Cerebellar nuclear complex (tissue), 1 donor: Measurements from ENCODE around the gene AP2A1.

Source experiments
- DNase-seq, 2 experiments: peaks; one replicate each; lab custom pipeline; 2025; lab: John Stamatoyannopoulos, UW

Gene AP2A1

GRCh38 chr19:49838885-49839588 lies 72.2 kb downstream of the AP2A1 start:
- no peak for DNase-seq

- DNase-seq: no peak
Observed at GRCh38 chr19:49839713-49840112, 72.9 kb downstream of the AP2A1 start.

GRCh38 chr19:49840321-49840720 lies 73.5 kb downstream of the AP2A1 start:
- no peak for DNase-seq

- no peak for DNase-seq
Observed at GRCh38 chr19:49840736-49841249, 74.0 kb downstream of the AP2A1 start.

GRCh38 chr19:49843265-49843664 lies 76.5 kb downstream of the AP2A1 start:
- no peak for DNase-seq

- no peak for DNase-seq
Observed at GRCh38 chr19:49844138-49845095, 77.6 kb downstream of the AP2A1 start.

GRCh38 chr19:49845414-49845813 lies 78.6 kb downstream of the AP2A1 start:
- no peak for DNase-seq

- no peak for DNase-seq
Observed at GRCh38 chr19:49846408-49846807, 79.6 kb downstream of the AP2A1 start.

- no peak for DNase-seq
Observed at GRCh38 chr19:49847731-49848696, 81.2 kb downstream of the AP2A1 start.

GRCh38 chr19:49848938-49849337 lies 82.1 kb downstream of the AP2A1 start:
- DNase-seq: no peak

GRCh38 chr19:49849433-49850220 lies 82.8 kb downstream of the AP2A1 start:
- no peak for DNase-seq

GRCh38 chr19:49850221-49850486 lies 83.4 kb downstream of the AP2A1 start:
- DNase-seq: no peak

- peak in 1 of 2 experiments; percentile 80 for DNase-seq
Observed at GRCh38 chr19:49850487-49851342, 83.9 kb downstream of the AP2A1 start, which contains the start of gene PTOV1. Gene PTOV1 (plus strand): TSS chr19:49851159.

- no peak for DNase-seq
Observed at GRCh38 chr19:49851456-49852259, 84.9 kb downstream of the AP2A1 start.

GRCh38 chr19:49852631-49853126 lies 85.9 kb downstream of the AP2A1 start:
- no peak for DNase-seq

- DNase-seq: no peak
Observed at GRCh38 chr19:49853852-49854377, 87.1 kb downstream of the AP2A1 start.

GRCh38 chr19:49854378-49855263 lies 87.8 kb downstream of the AP2A1 start:
- DNase-seq: no peak

- no peak for DNase-seq
Observed at GRCh38 chr19:49855277-49855675, 88.5 kb downstream of the AP2A1 start.
